Astrocyte of the cerebellum (primary cell): ENCODE data around the gene ZNF487.
"Not testable (repeated sequence)": the region's sequence is repeated elsewhere in the genome, so short reads cannot be mapped to it uniquely, and the experiment has no call there.

Experiments
- DNase-seq: peaks from one replicate; pipeline ENCODE4 v3.0.0-alpha.2; 2011; ENCODE audit warnings: low read depth
- H3K4me3 ChIP-seq: 2 replicates; pipeline ENCODE4 v1.5.1; 2011; ENCODE audit warnings: mild to moderate bottlenecking, low read depth, low read length, moderate library complexity
- CTCF ChIP-seq: IDR thresholded peaks from 2 replicates; pipeline ENCODE4 v1.5.1; 2012; ENCODE audit warnings: low read length, low read depth, moderate library complexity, mild to moderate bottlenecking; ENCODE audit errors: missing control alignments
- in situ Hi-C: cut with HindIII; loops from 2 replicates; pipeline ENCODE4 v1.10.0; 2017; ENCODE audit warnings: low sequenced_read_pairs

The ZNF487 gene

GRCh38 chr10:43430926-43431663 lies 5.8 kb upstream of the ZNF487 start:
- no peak overlapping the region for H3K4me3 ChIP-seq
- DNase-seq, result no peak
- TF ChIP-seq CTCF, result no peak
- in situ Hi-C loops, result no loop called here

GRCh38 chr10:43437141-43437870 lies 395 bp downstream of the ZNF487 start:
- peak overlapping the region; percentile 83 for H3K4me3 ChIP-seq
- DNase-seq, result no peak
- in situ Hi-C loops, result no loop called here
- TF ChIP-seq CTCF, result no peak

DNA sequence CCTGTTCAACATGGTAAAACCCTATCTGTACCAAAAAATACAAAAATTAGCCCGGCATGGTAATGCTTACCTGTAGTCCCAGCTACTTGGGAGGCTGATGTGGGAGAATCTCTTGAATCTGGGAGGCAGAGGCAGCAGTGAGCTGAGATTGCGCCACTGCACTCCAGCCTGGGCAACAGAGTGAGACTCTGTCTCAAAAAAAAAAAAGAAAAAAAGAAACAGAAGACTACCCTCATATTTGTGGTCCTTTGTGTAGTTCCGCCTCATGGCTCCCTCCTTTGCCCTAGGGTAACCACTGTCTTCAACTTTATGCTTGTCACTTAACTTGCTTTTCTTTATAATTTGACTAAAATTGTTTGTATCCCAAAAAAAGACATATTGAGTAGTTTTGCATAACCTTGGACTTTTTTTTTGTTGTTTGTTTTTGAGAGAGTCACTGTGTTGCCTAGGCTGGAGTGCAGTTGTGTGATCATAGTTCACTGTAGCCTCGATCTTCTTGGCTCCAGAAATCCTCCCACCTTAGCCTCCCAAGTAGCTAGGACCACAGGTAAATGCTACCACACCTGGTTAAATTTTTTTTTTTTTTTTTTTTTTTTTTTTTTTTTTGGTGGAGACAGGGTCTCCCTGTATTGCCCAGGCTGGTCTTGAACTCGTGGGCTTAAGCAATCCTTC lies 3.7 kb downstream of the ZNF487 start:
- no peak for TF ChIP-seq CTCF
- in situ Hi-C loops, result no loop called here
- H3K4me3 ChIP-seq, result no peak overlapping the region
- no peak for DNase-seq

GRCh38 chr10:43444323-43444722 lies 7.4 kb downstream of the ZNF487 start:
- no peak for TF ChIP-seq CTCF
- H3K4me3 ChIP-seq, result no peak overlapping the region
- DNase-seq, result no peak
- in situ Hi-C loops, result no loop called here

- in situ Hi-C loops, result no loop called here
Observed at GRCh38 chr10:43444897-43445466, 8.1 kb downstream of the ZNF487 start.

DNA sequence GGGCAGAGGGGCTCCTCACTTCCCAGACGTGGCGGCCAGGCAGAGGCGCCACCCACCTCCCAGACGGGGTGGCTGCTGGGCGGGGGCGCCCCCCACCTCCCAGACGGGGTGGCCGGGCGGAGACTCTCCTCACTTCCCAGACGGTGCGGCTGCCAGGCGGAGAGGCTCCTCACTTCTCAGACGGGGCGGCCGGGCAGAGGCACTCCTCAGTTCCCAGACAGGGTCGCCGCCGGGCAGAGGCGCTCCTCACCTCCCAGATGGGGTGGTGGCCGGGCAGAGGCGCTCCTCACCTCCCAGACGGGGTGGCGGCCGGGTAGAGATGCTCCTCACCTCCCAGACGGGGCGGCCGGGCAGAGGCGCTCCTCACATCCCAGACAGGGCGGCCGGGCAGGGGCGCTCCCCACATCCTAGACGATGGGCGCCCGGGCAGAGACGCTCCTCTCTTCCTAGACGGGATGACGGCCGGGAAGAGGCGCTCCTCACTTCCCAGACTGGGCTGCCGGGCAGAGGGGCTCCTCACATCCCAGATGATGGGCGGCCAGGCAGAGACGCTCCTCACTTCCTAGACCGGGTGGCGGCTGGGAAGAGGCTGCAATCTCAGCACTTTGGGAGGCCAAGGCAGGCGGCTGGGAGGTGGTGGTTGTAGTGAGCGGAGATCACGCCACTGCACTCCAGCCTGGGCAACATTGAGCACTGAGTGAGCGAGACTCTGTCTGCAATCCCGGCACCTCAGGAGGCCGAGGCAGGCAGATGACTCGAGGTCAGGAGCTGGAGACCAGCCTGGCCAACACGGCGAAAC lies 9.5 kb downstream of the ZNF487 start:
- H3K4me3 ChIP-seq, DNase-seq, in situ Hi-C loops: not testable (repeated sequence)

More at GRCh38 chr10:43444897-43445466, 8.1 kb downstream of the ZNF487 start:
- no peak for TF ChIP-seq CTCF
- H3K4me3 ChIP-seq, result no peak overlapping the region
- no peak for DNase-seq
